Mammary epithelial cell (primary cell): ENCODE measurements around the gene PRKD1.

Source experiments
- EZH2 ChIP-seq: IDR thresholded peaks from 2 replicates; pipeline ENCODE4 v1.6.1; 2012; ENCODE audit warnings: low read length, inconsistent platforms, borderline replicate concordance
- TF ChIP-seq, protein P1 (sequence below), 2 donors: IDR thresholded peaks in 1 of 2; conservative IDR thresholded peaks in 1 of 2; 2 replicates each; pipeline ENCODE4 v1.5.1; 2011 to 2012; ENCODE audit warnings: inconsistent platforms in 2 of 2, low read length in 2 of 2, mild to moderate bottlenecking in 2 of 2, control low read depth in 1 of 2, low read depth in 1 of 2; ENCODE audit not compliant: insufficient read depth in 1 of 2; ENCODE audit errors: extremely low read depth in 1 of 2

DNA sequence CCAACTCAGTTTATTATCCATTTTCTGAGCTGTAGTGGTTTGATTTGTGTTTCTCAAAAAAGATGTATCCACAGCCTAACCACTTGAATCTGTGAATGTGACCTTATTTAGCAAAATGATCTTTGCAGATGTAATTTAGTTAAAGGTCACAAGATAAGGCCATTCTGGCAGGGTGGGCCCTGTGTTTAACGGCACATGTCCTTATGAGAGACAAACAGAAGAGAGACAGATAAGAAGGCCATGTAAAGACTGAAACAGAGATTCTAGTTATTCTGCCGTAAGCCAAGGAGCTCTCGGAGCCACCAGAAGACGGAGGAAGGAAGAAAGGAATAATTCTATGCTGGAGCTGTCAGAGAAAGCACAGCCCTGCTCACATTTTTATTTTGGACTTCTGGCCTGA is 374.2 kb downstream of the PRKD1 start:
- TF ChIP-seq EZH2 = no peak
- TF ChIP-seq, protein P1, sequence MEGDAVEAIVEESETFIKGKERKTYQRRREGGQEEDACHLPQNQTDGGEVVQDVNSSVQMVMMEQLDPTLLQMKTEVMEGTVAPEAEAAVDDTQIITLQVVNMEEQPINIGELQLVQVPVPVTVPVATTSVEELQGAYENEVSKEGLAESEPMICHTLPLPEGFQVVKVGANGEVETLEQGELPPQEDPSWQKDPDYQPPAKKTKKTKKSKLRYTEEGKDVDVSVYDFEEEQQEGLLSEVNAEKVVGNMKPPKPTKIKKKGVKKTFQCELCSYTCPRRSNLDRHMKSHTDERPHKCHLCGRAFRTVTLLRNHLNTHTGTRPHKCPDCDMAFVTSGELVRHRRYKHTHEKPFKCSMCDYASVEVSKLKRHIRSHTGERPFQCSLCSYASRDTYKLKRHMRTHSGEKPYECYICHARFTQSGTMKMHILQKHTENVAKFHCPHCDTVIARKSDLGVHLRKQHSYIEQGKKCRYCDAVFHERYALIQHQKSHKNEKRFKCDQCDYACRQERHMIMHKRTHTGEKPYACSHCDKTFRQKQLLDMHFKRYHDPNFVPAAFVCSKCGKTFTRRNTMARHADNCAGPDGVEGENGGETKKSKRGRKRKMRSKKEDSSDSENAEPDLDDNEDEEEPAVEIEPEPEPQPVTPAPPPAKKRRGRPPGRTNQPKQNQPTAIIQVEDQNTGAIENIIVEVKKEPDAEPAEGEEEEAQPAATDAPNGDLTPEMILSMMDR (conservative IDR thresholded peaks at IDR 0.05 in 1 of 2, IDR thresholded peaks at IDR 0.05 in 1 of 2; ENCODE audit: extremely low read depth in 1 of 2, insufficient read depth in 1 of 2, low read depth in 1 of 2, low read length in 2 of 2) = no peak
